CD8-positive, alpha-beta memory T cell (primary cell): Measurements from ENCODE around the gene STAP2. TPM values are rescaled to one million over a fixed set of nuclear protein-coding genes. Genes with fewer than 3 reads are reported as not detected.

Source experiments
- CTCF ChIA-PET: fragments of 350-600 bp; sonication (Branson Sonifier 250); formaldehyde crosslinking; loops from one replicate; lab custom pipeline; 2021; ENCODE audit warnings: antibody characterized with exemption; lab: Charles Lee
- POLR2A ChIA-PET: fragments of 350-600 bp; sonication (Branson Sonifier 250); formaldehyde crosslinking; loops from one replicate; lab custom pipeline; 2021; ENCODE audit warnings: antibody characterized with exemption; lab: Charles Lee
- DNase-seq, 5 donors: peaks; one replicate each; pipeline versions ENCODE4 v3.0.0 to v3.0.0-alpha.2; 2020 to 2022; ENCODE audit warnings: mixed read lengths in 1 of 5
- H3K27ac ChIP-seq: one replicate; pipeline ENCODE4 v1.7.0; 2013; ENCODE audit warnings: low read depth, mild to moderate bottlenecking, low read length, moderate library complexity
- H3K27me3 ChIP-seq: 2 replicates; pipeline ENCODE4 v1.7.0; 2013; ENCODE audit warnings: low read length, mild to moderate bottlenecking; ENCODE audit not compliant: insufficient read depth, poor library complexity, severe bottlenecking
- H3K36me3 ChIP-seq: 2 replicates; pipeline ENCODE4 v1.7.0; 2013; ENCODE audit warnings: mild to moderate bottlenecking, low read length, moderate library complexity; ENCODE audit not compliant: insufficient read depth
- H3K4me1 ChIP-seq: 2 replicates; pipeline ENCODE4 v1.7.0; 2013; ENCODE audit warnings: mild to moderate bottlenecking, low read length, moderate library complexity; ENCODE audit not compliant: insufficient read depth
- H3K4me3 ChIP-seq: 2 replicates; pipeline ENCODE4 v1.7.0; 2013; ENCODE audit warnings: mild to moderate bottlenecking, low read length
- H3K9me3 ChIP-seq: 2 replicates; pipeline ENCODE4 v1.7.0; 2013; ENCODE audit warnings: mild to moderate bottlenecking, low read length
- H3K27ac Mint-ChIP-seq, 8 donors: one replicate each; pipeline ENCODE4 v1.8.0; 2020 to 2021; ENCODE audit warnings: mixed read lengths in 8 of 8, mild to moderate bottlenecking in 6 of 8, inconsistent platforms in 3 of 8, moderate library complexity in 3 of 8
- H3K27me3 Mint-ChIP-seq, 2 donors: one replicate each; pipeline ENCODE4 v1.8.0; 2020 to 2021; ENCODE audit warnings: mixed read lengths in 2 of 2, mild to moderate bottlenecking in 1 of 2, moderate library complexity in 1 of 2
- H3K36me3 Mint-ChIP-seq, 3 donors: one replicate each; pipeline ENCODE4 v1.8.0; 2020 to 2021; ENCODE audit warnings: mixed read lengths in 3 of 3, inconsistent platforms in 1 of 3, mild to moderate bottlenecking in 1 of 3
- H3K4me1 Mint-ChIP-seq, 3 donors: one replicate each; pipeline ENCODE4 v1.8.0; 2020 to 2021; ENCODE audit warnings: mixed read lengths in 3 of 3, inconsistent platforms in 1 of 3, mild to moderate bottlenecking in 1 of 3
- H3K4me3 Mint-ChIP-seq, 7 donors: one replicate each; pipeline ENCODE4 v1.8.0; 2020 to 2021; ENCODE audit warnings: mixed read lengths in 7 of 7, mild to moderate bottlenecking in 6 of 7, moderate library complexity in 4 of 7, inconsistent platforms in 2 of 7
- H3K9me3 Mint-ChIP-seq, 5 donors: one replicate each; pipeline ENCODE4 v1.8.0; 2020 to 2022; ENCODE audit warnings: mixed read lengths in 5 of 5, mild to moderate bottlenecking in 3 of 5, moderate library complexity in 2 of 5, inconsistent platforms in 1 of 5
- polyA plus RNA-seq: library from polyadenylated mRNA; unstranded; fragments of 300-500 nt; fragmentation: Illumina TruSeq; gene quantifications from one replicate; pipeline ENCODE4 v1.2.3, GENCODE V29; 2021
- total RNA-seq, 2 experiments: library from RNA; stranded (reverse); gene quantifications; one replicate each; pipeline ENCODE4 v1.2.3, GENCODE V29; 2021

Gene STAP2
- total and polyA plus RNA-seq, 3 experiments from 2014 or later, result 1.8 to 6.1 (median 3.9) TPM

GRCh38 chr19:4362101-4362828 lies 23.6 kb upstream of the STAP2 start:
- POLR2A ChIA-PET, result no interaction called here
- Histone ChIP-seq H3K9me3 (no peaks in the 10 kb centered on the region), H3K4me1 (no peaks in the 10 kb centered on the region), H3K27ac (no peak overlapping the region), H3K27me3 (no peaks in the 10 kb centered on the region), H3K4me3 (no peak overlapping the region), H3K36me3 (peaks cover 5% of the 10 kb centered on the region)
- no peaks in the 10 kb centered on the region for H3K4me1 Mint-ChIP-seq
- CTCF ChIA-PET, result interaction anchor here (0.9 to 2.6 kb wide), 3 partner anchors 9 to 95 kb away, joined by 3 to 14 read pairs (median 4); partner anchors contain the start of gene SH3GL1
- no peaks in the 10 kb centered on the region for H3K27me3 Mint-ChIP-seq
- H3K36me3 Mint-ChIP-seq, result peaks cover 0 to 65% (median 0%) of the 10 kb centered on the region in 3 donors
- no peak overlapping the region for H3K27ac Mint-ChIP-seq
- H3K4me3 Mint-ChIP-seq, result no peak overlapping the region
- no peaks in the 10 kb centered on the region for H3K9me3 Mint-ChIP-seq
- no peak for DNase-seq

GRCh38 chr19:4361152-4362046 lies 22.8 kb upstream of the STAP2 start:
- ChIA-PET CTCF (interaction anchor here (1.2 to 2.6 kb wide), 2 partner anchors 9 to 95 kb away, joined by 3 to 14 read pairs; no protein-coding TSS in a partner anchor), POLR2A (no interaction called here)
- H3K36me3 ChIP-seq, result peaks cover 5% of the 10 kb centered on the region

GRCh38 chr19:4360641-4361151 lies 22.1 kb upstream of the STAP2 start:
- no peak for DNase-seq
- Mint-ChIP-seq H3K27ac (peak overlapping the region in 3 of 8 donors; percentile 33 to 87 (median 79)), H3K4me3 (no peak overlapping the region), H3K27me3 (no peaks in the 10 kb centered on the region), H3K4me1 (no peaks in the 10 kb centered on the region), H3K9me3 (no peaks in the 10 kb centered on the region), H3K36me3 (peaks cover 0 to 59% (median 0%) of the 10 kb centered on the region in 3 donors)
- Histone ChIP-seq H3K27me3 (no peaks in the 10 kb centered on the region), H3K36me3 (no peaks in the 10 kb centered on the region), H3K9me3 (no peaks in the 10 kb centered on the region), H3K27ac (no peak overlapping the region), H3K4me1 (no peaks in the 10 kb centered on the region), H3K4me3 (no peak overlapping the region)
- CTCF ChIA-PET, result no interaction called here
- POLR2A ChIA-PET, result no interaction called here

More at GRCh38 chr19:4361152-4362046, 22.8 kb upstream of the STAP2 start:
- Mint-ChIP-seq H3K27ac (no peak overlapping the region), H3K36me3 (peaks cover 0 to 60% (median 0%) of the 10 kb centered on the region in 3 donors), H3K4me3 (no peak overlapping the region), H3K27me3 (no peaks in the 10 kb centered on the region), H3K4me1 (no peaks in the 10 kb centered on the region), H3K9me3 (no peaks in the 10 kb centered on the region)
- DNase-seq, result no peak
- no peaks in the 10 kb centered on the region for H3K27me3 ChIP-seq
- no peak overlapping the region for H3K4me3 ChIP-seq
- no peaks in the 10 kb centered on the region for H3K4me1 ChIP-seq
- H3K27ac ChIP-seq, result no peak overlapping the region
- no peaks in the 10 kb centered on the region for H3K9me3 ChIP-seq

- no peak overlapping the region for H3K27ac ChIP-seq
- peak overlapping the region in 2 of 8 donors; percentile 79 to 87 for H3K27ac Mint-ChIP-seq
- H3K4me1 Mint-ChIP-seq, result no peaks in the 10 kb centered on the region
- H3K9me3 Mint-ChIP-seq, result no peaks in the 10 kb centered on the region
- H3K36me3 ChIP-seq, result no peaks in the 10 kb centered on the region
- no peak overlapping the region for H3K4me3 ChIP-seq
- ChIA-PET POLR2A (no interaction called here), CTCF (no interaction called here)
- DNase-seq, result no peak
- peaks cover 0 to 55% (median 0%) of the 10 kb centered on the region in 3 donors for H3K36me3 Mint-ChIP-seq
- H3K27me3 ChIP-seq, result no peaks in the 10 kb centered on the region
- H3K9me3 ChIP-seq, result no peaks in the 10 kb centered on the region
- no peak overlapping the region for H3K4me3 Mint-ChIP-seq
- H3K4me1 ChIP-seq, result no peaks in the 10 kb centered on the region
- H3K27me3 Mint-ChIP-seq, result no peaks in the 10 kb centered on the region
Measured at GRCh38 chr19:4360081-4360569, 21.5 kb upstream of the STAP2 start.

- CTCF ChIA-PET, result interaction anchor here (0.8 to 1.3 kb wide), 2 partner anchors 10 to 40 kb away, joined by 3 read pairs; partner anchors contain the start of gene SH3GL1
- Histone ChIP-seq H3K9me3 (no peaks in the 10 kb centered on the region), H3K36me3 (no peaks in the 10 kb centered on the region), H3K4me3 (no peak overlapping the region), H3K27me3 (no peaks in the 10 kb centered on the region), H3K4me1 (no peaks in the 10 kb centered on the region), H3K27ac (no peak overlapping the region)
- Mint-ChIP-seq H3K9me3 (no peaks in the 10 kb centered on the region), H3K36me3 (peaks cover 0 to 52% (median 0%) of the 10 kb centered on the region in 3 donors), H3K27ac (no peak overlapping the region), H3K4me3 (no peak overlapping the region), H3K4me1 (no peaks in the 10 kb centered on the region), H3K27me3 (no peaks in the 10 kb centered on the region)
- POLR2A ChIA-PET, result no interaction called here
- DNase-seq, result no peak
Measured at GRCh38 chr19:4359627-4360000, 21.0 kb upstream of the STAP2 start.

- no peaks in the 10 kb centered on the region for H3K9me3 ChIP-seq
- Mint-ChIP-seq H3K9me3 (no peaks in the 10 kb centered on the region), H3K4me1 (no peaks in the 10 kb centered on the region), H3K27ac (peak overlapping the region in 2 of 8 donors; percentile 39 to 57), H3K27me3 (no peaks in the 10 kb centered on the region), H3K36me3 (peaks cover 0 to 48% (median 0%) of the 10 kb centered on the region in 3 donors), H3K4me3 (no peak overlapping the region)
- ChIA-PET CTCF (interaction anchor here (0.8 to 1.3 kb wide), 2 partner anchors 11 to 41 kb away, joined by 3 read pairs; partner anchors contain the start of gene SH3GL1), POLR2A (interaction anchor here (0.6 kb wide), 1 partner anchor 11 kb away, joined by 4 read pairs; no protein-coding TSS in a partner anchor)
- no peak for DNase-seq
- H3K4me3 ChIP-seq, result no peak overlapping the region
- no peaks in the 10 kb centered on the region for H3K36me3 ChIP-seq
- H3K27ac ChIP-seq, result no peak overlapping the region
- no peaks in the 10 kb centered on the region for H3K4me1 ChIP-seq
- H3K27me3 ChIP-seq, result no peaks in the 10 kb centered on the region
Measured at GRCh38 chr19:4358709-4359626, 20.3 kb upstream of the STAP2 start.

GRCh38 chr19:4357921-4358326 lies 19.3 kb upstream of the STAP2 start:
- H3K36me3 Mint-ChIP-seq, result peaks cover 0 to 42% (median 0%) of the 10 kb centered on the region in 3 donors
- DNase-seq, result no peak
- peak overlapping the region in 1 of 8 donors; percentile 15 for H3K27ac Mint-ChIP-seq
- no peaks in the 10 kb centered on the region for H3K27me3 Mint-ChIP-seq
- Histone ChIP-seq H3K9me3 (no peaks in the 10 kb centered on the region), H3K27me3 (no peaks in the 10 kb centered on the region), H3K4me1 (no peaks in the 10 kb centered on the region), H3K27ac (no peak overlapping the region), H3K4me3 (no peak overlapping the region), H3K36me3 (no peaks in the 10 kb centered on the region)
- H3K4me1 Mint-ChIP-seq, result no peaks in the 10 kb centered on the region
- CTCF ChIA-PET, result no interaction called here
- no peaks in the 10 kb centered on the region for H3K9me3 Mint-ChIP-seq
- no peak overlapping the region for H3K4me3 Mint-ChIP-seq
- POLR2A ChIA-PET, result no interaction called here
